SW 1271 (cell line): ENCODE data around the gene CASP8.
"Not testable (repeated sequence)": the region's sequence is repeated elsewhere in the genome, so short reads cannot be mapped to it uniquely, and the experiment has no call there.

Source experiments
- DNase-seq, 2 experiments: peaks; one replicate each; lab custom pipeline; 2025; lab: John Stamatoyannopoulos, UW

CASP8 gene

DNA sequence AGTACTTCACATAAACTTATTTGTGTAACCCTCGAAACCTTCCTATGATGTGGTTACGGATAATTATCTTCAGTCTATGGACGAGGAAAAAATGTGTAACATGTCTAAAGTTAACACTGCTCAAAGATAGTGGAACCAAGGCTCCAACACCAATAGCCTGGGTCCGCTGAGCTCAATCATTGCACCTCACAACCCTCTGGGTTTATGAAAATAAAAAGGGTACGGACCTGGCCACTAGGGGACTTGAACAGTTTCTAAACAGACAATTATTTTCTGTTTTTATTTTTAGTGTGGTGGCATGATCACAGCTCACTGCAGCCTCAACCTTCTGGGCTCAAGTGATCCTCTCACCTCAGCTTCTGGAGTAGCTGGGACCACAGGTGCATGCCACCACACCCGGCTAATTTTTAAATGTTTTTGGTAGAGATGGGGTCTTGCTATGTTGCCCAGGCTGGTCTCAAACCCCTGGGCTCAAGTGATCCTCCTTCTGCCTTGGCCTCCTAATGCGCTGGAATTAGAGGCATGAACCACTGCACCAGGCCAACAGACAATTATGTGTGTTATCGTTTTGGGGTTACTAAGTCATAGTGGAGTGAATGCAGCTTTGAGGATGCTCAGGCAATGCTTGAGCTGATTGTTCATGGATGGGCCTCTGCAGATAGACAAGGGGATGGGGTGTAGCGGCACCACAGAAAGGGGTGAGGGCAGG, 10.1 kb downstream of the CASP8 start:
- no peak for DNase-seq

DNA sequence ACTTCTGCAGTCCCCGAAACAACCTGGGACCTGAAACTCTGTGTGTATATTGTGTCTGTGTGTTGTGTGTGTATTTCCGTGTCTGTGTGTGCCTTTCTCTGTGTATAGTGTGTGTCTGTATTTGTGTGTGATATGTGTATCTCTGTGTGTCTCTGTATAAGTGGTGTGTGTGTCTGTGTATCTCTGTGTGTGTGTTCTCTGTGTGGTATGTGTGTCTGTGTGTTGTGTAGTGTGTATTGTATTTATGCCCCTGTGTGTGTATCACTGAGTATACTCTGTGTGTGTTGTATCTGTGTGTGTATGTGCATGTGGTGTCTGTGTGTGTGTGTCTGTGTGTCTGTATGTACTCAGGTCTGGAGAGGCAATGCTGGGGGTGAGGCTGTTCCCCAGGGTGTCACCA, 11.6 kb downstream of the CASP8 start:
- DNase-seq = no peak

DNA sequence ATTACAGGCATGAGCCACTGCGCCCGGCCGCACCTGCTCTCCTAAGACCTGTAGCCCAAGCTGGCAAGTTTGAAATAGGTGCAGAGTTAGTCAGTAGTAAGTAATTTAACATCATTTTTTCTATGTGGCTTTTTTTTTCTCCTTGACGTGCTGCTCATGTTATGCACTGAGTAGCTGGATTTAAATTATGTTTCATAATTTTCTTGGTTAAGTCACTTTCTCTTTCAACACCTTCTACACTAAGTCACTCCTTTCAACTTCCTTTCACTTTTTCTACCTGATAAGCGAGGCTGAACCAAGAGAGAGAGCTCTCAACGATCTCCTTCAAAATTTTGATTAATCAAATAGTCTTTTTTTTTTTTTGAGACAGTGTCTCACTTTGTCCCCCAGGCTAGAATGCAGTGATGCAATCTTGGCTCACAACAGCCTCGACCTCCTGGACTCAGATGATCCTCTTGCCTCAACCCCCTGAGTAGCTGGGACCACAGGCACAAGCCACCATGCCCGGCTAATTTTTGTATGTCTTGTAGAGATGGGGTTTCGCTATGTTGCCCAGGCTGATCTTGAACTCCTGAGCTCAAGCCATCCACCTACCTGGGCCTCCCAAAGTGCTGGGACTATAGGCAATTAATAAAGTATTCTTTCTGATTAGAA, 13.1 kb downstream of the CASP8 start:
- no peak for DNase-seq

DNA sequence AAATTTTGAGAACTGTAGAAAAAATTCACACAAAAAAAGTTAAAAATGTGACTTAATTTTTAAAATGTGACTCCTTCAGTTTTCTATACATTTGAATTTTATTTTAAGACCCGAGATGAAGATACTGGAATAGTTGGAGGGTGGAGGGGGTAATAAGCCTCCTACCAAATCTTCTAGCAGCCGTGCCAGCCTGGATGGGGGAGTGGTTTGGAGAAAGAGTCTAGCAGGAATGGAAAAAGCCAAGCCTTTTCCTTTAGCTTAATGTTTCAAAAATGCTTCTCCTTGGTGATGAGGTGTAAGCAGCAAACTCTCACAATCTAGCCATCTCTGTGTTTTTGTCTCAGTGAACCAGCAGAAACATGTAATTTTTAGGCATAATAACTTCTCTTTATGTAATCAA, 14.7 kb downstream of the CASP8 start:
- DNase-seq = no peak

DNA sequence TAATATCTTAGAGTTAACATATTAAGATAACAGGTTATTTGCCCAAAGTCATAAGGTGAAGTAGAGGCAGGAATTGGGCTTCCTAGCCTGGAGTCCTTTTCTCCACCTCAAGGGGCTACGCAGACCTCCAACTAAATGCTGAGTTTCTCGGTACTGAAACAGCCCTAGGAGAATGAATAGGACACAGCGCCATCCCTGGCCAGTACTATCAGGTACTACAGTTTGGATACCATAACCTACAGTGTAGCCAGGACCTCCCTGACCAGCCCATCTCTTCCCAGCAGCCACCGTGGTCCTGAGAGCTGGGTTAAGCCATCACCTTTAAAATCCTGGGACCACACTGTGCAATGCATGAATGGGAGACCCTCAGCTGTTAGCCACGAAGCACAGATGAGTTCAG, 15.7 kb downstream of the CASP8 start:
- DNase-seq = no peak

- DNase-seq = no peak
These were observed 16.2 kb downstream of the CASP8 start for GRCh38 chr2:201276511-201276910.

- no peak for DNase-seq
These were observed 18.7 kb downstream of the CASP8 start for GRCh38 chr2:201279079-201279478.

DNA sequence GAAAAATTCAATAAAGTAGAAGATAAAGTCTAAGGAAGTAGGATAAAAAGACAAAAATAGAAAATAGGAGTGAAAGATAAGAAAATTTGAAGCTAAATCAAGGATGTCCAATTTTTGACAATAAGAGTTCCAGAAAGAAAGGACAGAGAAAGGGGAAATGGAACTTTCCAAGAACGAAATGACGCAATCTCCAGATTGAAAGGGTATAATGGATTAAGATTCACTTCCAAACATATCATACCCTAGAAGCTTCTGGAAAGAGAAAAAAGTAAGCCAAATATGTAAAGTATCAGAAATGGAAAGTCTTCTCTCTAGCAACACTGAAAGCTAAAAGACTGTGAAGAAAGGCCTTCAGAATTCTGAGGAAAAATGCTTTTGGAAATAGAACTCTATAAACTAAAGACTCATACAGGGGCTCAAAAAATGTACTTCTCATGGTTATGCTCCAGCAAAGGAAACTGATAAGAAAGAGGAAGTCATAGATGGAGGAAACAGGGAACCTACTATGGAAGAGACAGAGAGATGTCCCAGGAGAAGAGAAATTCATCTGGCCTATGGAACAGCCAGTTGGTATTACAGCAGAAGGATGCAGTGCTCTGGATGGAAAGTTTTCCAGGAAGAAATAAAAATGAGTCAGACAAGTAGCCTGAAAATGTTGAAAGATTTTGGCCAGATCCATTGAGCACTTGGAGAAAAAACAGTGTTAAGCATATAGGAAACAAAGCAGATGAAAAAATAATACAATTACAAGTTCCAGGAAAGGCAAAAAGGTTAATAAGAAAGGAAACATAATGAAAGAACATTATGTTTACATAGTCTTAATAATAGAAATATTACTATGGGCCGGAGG, 20.1 kb downstream of the CASP8 start:
- no peak for DNase-seq

DNA sequence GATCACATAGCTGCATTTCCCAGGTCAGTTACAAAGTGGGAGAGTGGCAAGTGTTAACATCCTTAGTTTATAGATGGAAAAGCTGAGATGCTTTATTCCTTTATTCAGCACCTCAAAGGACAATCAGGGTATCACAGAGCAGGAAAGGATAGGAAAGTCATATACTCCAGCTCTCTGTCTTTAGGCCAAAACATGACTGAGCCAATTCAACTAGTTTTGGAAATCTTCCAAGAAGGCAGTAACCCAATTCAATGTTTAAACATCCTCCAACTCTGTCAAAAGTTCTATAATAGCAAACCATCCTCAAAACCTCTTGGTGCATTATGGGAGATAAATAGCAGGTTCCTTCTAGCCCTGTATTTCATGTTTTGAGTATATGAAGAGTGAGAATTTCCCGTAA, 25.2 kb downstream of the CASP8 start:
- no peak for DNase-seq

DNA sequence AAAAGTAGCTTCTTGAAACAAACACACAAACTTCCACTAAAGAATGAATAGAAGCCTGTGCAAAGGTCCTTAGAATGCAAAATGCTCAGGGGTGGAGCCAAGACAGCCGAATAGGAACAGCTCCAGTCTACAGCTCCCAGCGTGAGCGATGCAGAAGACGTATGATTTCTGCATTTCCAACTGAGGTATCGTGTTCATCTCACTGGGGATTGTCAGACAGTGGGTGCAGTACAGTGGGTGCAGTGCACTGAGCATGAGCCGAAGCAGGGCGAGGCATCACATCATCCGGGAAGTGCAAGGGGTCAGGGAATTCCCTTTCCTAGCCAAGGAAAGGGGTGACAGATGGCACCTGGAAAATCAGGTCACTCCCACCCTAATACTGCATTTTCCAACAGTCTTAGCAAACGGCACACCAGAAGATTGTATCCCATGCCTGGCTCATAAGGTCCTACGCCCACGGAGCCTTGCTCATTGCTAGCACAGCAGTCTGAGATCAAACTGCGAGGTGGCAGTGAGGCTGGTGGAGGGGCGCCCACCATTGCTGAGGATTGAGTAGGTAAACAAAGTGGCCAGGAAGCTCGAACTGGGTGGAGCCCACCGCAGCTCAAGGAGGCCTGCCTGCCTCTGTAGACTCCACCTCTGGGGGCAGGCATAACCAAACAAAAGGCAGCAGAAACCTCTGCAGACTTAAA, 30.3 kb downstream of the CASP8 start:
- DNase-seq = not testable (repeated sequence)

- DNase-seq = no peak
These were observed 38.2 kb downstream of the CASP8 start for GRCh38 chr2:201298462-201299052.

DNA sequence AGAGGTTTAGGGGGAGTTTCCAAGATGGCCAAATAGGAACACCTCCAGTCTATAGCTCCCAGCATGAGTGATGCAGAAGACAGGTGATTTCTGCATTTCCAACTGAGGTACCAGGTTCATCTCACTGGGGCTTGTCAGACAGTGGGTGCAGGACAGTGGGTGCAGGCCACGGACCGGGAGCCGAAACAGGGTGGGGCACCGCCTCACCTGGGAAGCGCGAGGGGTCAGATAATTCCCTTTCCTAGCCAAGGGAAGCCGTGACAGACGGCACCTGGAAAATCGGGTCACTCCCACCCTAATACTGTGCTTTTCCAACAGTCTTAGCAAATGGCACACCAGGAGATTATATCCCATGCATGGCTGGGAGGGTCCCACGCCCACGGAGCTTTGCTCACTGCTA, 39.6 kb downstream of the CASP8 start:
- DNase-seq = not testable (repeated sequence)

DNA sequence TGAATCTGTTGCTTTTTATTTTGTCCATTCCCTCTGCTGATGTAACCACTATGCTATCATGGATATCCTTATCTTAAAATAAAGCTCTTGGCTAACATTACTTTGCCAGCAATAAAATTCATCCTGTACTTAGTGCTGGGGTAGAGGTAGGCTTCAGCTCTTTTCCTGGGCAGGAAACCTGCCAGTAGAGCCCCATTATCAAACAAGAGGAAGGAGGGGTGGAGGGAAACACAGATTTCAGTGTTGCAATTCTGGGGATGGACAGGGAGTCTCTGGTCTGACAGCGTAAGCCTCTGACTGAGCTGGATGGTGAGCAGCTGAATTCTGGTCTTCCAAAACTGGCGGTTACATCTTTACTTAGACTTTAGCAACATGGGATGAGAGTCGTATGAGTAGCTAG, 47.5 kb downstream of the CASP8 start:
- no peak for DNase-seq

DNA sequence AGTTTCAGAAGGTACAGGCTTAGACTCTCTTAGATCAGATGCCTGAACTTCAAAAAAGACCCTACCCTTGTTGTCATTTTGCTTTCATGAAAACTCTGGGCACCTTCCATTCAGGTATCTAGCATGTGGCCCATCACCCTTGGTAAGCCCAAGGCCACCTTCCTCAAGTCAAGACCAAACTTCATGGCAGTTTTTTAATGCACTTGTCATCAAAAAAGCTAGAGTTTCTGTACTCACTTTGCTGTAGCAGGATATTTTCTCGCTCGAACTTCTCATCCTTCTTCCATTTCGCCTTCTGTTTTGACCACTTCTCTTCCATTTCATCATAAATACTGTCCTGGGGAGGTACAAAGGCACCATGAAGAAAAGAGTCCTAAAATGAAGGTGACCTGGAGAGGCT, 48.6 kb downstream of the CASP8 start:
- DNase-seq = no peak

- no peak for DNase-seq
These were observed 53.0 kb downstream of the CASP8 start for GRCh38 chr2:201313362-201313761.

- no peak for DNase-seq
These were observed 59.2 kb downstream of the CASP8 start for GRCh38 chr2:201319511-201319910.

- DNase-seq = no peak
These were observed 59.9 kb downstream of the CASP8 start for GRCh38 chr2:201320257-201320656.

- DNase-seq = no peak
These were observed 60.4 kb downstream of the CASP8 start for GRCh38 chr2:201320701-201321100.

GRCh38 chr2:201322772-201323171, 62.4 kb downstream of the CASP8 start:
- no peak for DNase-seq

DNA sequence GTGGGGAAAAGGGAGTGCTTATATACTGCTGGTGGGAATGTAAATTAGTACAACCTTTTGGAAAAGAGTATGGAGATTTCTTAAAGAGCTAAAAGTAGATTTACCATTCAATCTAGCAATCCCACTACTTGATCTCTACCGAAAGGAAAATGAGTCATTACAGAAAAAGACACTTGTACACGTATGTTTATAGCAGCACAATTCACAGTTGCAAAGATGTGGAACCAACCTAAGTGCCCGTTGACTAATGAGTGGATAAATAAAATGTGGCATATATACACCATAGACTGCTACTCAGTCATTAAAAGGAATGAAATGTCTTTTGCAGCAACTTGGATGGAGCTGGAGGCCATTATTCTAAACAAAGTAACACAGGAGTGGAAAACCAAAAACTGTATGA, 67.3 kb downstream of the CASP8 start:
- DNase-seq = no peak

DNA sequence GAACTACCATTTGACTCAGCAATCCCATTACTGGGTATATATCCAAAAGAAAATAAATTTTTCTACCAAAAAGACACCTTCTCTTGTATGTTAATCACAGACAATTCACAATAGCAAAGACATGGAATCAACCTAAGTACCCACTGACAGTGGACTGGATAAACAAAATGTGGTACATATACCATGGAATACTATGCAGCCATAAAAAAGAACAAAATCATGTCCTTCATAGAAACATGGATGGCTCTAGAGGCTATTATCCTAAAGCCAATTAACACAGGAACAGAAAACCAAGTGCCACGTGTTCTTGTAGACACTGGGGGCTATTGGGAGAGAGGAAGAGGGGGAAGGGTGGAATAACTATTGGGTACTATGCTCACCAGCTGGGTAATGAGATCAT, 69.1 kb downstream of the CASP8 start:
- no peak for DNase-seq
